ENCODE results near the gene PPP4R2. TPM values are rescaled to one million over a fixed set of nuclear protein-coding genes. Genes with fewer than 3 reads are reported as not detected.

PPP4R2 gene
- total RNA-seq, 1 experiment from 2014 or later, result 26.7 TPM

DNA sequence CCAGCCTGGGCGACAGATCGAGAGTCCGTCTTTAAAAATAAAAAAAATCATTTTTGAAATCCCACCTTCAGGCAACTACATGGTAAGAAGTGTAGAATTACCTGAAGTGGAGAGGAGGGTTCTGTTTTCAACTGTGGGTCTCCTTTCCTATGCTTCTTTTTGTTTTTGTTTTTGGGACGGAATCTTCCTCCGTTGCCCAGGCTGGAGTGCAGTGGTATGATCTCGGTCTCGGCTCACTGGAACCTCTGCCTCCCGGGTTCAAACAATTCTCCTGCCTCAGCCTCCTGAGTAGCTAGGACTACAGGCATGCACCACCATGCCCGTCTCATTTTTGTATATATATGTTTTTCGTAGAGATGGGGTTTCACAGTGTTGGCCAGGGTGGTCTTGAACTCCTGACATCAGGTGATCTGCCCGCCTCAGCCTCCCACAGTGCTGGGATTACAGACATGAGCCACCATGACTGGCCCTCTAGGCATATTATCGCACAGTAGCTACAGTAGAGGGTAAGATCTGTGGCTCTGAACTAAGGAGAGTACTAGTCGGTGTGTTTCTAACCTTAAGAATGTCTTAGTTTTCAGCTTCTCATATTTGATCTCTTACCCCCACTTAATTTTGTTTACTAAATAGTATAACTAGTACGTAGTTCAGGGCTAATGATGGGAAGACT is 73.3 kb downstream of the PPP4R2 start:
- no peak for DNase-seq (ENCODE audit: low read depth)

DNA sequence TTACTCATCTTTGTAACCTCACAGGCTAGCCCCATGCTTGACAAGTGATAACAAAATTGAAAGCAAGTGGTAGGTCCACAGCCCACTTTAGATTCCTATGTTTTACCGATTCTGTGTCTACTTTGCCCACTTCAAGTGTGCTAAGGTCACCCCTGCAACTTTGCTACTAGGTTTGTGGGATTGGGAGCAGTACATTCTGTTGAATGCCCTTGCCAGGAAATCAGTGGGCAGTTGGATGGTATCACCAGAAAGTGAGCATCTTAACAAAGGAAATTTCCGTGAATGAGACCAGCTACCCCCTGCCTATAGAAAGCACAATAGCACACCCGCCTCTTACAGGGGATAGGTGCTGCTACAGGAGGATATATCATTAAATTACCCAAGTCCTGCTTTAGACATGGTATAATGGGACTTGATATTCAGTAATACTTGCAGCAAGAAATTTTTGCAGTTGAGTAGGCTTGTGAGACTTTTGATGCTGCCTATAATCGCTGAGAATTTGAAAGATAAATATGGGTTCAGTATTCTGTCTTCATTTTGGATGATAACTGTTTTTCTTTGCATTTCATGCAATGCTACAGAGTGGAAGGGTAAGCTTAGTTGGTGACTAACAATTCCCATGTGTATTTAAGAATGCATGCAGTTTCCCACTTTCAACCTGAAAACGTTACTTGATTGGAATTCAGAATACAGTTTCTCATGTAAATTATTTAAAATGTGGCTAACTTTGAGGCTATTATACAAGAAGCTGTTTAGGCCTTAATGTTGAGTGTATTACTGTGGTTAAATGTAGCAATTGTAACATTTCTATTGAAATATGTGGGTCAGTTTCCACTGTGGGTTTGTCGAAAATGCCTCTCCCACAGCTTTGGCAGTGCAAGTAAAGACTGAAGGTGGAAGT is 74.3 kb downstream of the PPP4R2 start:
- peak; percentile 1 for DNase-seq (ENCODE audit: low read depth)

DNA sequence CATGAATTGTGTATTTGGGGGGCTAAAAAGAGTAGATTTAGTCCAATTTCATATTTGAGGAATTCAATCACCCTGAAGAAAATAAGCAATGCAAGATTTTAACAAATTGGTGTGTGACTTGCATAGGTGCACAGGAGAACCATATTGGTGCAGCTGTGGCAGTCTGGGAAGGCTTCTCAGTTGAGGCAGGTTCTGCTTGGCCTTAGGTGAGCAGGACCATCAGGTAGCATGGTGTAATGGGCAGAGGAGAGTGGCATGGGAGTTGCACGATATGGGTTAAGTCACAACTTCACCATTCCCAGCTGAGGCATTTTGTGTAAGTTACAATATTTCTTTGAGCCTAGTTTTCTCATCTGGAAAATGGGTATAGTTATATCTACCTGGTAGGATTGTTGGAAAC is 75.3 kb downstream of the PPP4R2 start:
- no peak for DNase-seq (ENCODE audit: low read depth)

DNA sequence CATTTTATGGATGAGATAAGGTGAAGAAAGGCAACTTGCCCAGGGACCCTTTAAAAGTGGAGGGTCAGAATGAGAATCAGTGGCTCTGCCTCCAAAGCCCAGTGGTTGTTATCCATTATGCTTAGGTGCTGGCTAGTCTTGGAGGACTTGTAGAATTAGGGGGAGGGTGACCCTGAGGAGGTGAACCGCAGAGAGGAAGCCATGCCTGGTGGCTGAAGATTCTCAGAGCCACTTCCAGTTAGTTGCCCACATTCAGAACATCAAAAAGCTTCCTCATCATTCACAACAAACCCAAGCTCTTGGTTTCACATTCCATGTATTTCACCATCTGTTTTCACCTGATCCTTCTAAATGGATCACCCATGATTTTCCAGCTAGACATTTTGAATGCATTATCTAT is 76.0 kb downstream of the PPP4R2 start:
- DNase-seq (ENCODE audit: low read depth), result peak; percentile 3

DNA sequence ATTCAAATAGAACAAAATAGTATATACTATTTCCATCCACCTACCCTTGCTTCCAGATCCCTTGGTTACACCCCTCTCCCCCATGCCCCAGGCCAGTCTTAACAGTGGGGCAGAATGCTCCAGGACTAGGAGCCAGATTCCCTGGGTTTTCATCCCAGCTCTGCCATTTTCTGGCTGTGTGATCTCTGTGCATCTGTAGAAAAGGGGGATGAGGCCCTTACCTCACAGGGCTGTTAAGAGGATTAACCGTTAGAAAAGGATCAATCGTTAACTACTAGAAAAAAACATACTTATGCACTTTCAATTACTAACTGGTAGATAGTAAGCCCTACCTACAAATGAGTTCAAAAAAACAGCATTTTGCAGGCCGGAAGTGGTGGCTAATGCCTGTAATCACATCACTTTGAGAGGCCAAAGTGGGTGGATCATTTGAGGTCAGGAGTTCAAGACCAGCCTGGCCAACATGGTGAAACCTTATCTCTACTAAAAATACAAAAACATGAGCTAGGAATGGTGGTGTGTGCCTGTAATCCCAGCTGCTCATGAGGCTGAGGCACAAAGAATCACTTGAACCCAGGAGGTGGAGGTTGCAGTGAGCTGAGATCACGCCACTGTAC is 76.6 kb downstream of the PPP4R2 start:
- peak; percentile 15 for DNase-seq (ENCODE audit: low read depth)

DNA sequence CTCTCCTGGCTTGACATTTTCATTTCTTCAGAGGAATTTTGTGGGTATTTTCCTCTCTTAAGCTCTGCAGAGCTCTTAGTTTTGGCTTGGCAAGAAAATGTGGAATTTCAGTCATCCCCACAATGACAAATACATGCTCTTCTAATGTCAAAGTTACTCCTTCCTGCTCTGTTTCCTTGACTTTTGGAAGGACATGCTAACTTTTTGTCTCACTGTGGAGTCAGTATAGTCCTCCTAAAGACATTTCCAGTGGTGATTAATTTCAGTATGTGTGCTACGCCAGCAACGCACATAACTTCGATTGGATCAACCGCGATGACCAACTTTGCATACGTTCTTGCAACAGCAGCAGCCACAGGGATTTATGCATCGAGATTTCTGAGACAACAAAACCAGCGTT is 78.2 kb downstream of the PPP4R2 start:
- DNase-seq (ENCODE audit: low read depth), result no peak

DNA sequence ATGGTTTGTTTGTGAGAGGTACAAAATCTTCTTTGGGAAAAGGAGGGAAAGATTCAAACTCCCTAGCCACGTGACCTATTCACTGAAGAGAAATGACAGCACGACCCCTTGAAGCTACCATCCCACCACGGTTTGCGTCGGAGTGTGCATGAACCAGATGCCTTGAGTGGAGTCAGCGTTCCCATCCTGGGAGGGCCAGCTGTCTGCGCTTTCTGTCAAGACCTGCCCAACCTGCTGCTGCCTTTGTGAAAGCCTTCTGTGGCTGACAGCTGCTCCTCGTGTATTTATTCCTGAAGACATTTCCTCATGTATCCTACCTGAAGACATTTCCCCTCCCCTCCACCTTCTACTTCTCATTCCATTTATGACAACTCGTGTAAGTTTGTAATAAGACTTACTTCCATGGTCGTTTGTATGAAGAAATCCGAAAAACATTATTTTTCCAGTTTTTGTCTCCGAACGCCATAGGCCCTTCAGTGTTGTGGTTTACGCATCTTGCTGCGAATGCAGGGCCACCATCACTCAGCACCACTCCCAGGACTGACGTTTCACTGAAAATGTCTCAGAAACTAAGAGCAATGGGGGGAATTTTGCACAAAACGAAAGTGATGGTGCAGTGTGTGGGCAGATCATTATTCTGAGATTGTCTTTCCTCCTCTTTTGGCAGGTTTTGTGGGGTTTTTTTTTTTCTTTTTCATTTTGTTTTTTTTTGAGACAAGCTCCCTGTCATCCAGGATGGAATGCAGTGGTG is 83.8 kb downstream of the PPP4R2 start:
- no peak for DNase-seq (ENCODE audit: low read depth)

DNA sequence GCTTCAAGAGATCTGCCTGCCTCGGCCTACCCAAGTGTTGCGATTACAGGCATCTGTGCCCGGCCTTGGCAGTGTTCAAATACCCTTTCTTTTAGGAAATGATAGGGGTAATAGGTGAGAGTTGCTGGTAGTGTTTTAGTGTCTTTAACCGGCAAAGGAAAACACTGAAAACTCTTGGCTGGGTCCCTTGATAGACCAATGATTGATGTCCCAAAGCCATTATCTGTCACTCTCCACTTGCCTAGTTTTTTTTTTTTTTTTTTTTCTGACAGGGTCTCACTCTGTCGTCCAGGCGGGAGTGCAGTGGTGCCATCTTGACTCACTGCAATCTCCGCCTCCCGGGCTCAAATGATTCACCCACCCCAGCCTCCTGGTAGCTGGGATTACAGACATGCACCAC is 84.5 kb downstream of the PPP4R2 start:
- DNase-seq (ENCODE audit: low read depth), result no peak

DNA sequence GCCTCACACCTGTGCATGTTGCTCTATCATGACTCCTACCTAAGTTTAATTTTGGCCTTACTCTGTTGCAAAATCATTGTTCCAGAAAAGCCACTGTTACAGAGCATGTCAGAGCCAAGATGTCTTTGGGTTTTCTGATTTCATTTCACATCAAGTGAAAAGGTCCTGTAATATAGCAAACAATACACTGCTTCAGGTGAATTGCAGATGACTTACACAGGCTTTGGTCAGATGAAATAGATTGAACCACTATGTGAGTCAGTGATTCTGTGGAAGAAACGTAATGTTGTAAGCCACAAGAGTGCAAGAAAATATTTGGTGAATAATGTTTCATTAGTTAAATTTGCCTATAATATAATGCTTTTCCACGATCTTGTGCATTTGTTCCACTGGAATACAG is 87.6 kb downstream of the PPP4R2 start:
- DNase-seq (ENCODE audit: low read depth), result no peak

DNA sequence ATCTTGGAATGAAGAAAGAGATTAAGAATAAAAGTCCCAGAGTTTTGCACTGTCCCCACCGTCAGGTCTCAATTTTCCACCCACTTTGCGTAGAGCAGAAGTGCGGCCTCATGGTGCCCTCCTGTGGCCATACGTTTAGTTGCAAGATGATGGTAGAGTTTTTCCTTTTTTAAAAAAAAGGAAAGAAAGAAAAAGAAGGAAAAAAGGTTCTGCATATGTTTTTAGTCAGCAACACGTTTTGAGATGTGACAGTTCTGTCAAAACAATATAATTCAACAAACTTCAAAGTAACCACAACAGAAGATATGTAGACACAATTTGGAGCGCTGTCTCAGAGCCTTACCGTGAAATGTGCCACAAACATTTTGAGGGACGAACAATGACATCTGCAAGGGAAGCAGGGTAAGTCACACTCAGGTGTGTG is 89.5 kb downstream of the PPP4R2 start:
- peak; percentile 16 for DNase-seq (ENCODE audit: low read depth)

DNA sequence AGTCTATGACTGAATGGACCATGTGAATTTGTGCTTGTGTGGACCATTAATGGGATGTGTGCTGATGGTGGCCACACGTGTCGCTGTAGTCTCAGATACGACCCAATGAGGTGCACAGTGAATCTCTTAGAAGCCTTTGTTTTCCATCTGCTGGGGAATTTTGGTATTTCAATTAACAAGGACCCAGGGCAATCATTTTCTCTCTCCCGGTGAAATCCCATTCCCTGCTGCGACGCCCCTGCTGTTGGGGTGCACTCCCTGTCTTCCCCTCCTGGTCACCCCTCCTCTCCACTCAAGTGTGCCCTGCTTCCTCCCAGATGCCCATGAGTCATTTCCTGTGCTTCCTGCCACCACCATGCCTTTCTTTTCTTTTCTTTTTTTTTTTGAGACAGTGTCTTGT is 97.5 kb downstream of the PPP4R2 start:
- peak; percentile 47 for DNase-seq (ENCODE audit: low read depth)

DNA sequence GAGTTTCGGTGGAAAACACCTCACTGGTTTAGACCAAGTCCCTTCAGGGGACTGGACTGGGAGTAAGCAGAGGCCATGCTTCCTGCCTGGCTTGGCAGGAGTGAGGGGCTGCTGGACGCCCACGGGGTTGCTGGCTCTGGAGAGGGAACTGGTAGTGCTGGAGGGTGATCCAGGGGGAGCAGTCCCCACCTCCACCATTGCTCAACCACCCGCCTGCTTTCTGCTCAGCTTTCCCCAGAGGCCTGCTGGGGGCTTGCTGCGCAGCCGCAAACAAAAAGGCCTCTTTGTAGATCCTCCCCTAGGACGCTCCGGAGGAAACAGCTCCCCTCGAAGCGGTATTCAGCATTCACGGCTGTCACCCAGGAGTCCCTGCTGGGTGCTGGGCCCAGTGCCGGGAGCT is 98.3 kb downstream of the PPP4R2 start:
- DNase-seq (ENCODE audit: low read depth), result no peak

DNA sequence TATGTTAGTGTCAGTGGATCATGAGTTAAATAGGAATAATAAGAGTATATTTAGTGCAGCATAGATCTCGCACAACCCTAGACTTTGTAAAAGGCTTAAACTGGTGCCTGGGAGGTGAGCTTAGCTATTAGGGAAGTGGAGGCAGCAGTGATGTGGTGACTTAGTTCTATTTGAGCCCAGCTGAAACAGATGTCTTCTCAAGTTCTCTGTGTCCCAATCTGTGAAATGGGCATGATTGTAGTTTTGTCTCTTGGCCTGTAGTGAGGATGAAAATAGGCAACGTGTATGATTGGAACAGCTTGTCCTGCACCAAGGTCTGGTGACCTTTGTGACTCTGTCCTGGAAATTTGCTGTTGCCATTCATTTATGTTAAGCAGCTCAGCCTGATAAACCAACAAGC is 99.6 kb downstream of the PPP4R2 start:
- DNase-seq (ENCODE audit: low read depth), result no peak

DNA sequence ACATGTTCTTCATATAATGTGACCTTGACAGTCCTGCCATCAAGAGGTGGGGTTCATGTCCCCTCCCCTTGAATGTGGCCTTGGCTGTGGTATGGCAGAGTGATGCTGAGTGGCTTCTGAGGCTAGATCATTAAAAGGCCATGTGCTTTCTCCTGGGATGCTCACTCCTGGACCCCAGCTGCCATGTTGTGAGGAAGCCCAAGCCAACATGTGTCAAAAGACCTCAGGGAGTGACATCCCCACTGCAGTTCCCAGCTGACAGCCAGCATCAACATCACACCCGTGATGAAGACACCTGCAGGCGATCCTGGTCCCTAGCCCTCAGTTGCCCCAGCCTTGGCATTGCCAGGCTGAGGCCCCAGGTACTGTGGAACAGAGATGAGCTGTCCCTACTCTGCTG is 101.4 kb downstream of the PPP4R2 start:
- no peak for DNase-seq (ENCODE audit: low read depth)

DNA sequence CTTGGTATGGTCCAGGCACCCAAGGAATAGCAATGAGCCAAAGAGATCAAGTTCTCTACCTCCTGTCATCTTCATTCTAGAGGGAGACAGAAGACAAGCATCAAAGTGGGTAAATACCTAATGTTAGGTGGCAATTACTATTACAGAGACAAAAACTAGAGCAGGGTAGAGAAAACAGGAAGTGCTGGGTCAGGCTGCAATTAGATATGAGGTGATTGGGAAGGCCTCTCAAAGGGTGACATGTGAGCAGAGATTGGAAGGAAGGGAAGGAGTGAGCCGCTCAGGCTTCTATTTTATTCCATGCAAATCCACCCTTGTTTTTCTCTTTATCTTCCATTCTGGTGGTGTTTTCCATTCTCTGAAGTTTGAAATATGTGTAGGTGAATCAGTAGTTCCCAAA is 102.3 kb downstream of the PPP4R2 start:
- no peak for DNase-seq (ENCODE audit: low read depth)

DNA sequence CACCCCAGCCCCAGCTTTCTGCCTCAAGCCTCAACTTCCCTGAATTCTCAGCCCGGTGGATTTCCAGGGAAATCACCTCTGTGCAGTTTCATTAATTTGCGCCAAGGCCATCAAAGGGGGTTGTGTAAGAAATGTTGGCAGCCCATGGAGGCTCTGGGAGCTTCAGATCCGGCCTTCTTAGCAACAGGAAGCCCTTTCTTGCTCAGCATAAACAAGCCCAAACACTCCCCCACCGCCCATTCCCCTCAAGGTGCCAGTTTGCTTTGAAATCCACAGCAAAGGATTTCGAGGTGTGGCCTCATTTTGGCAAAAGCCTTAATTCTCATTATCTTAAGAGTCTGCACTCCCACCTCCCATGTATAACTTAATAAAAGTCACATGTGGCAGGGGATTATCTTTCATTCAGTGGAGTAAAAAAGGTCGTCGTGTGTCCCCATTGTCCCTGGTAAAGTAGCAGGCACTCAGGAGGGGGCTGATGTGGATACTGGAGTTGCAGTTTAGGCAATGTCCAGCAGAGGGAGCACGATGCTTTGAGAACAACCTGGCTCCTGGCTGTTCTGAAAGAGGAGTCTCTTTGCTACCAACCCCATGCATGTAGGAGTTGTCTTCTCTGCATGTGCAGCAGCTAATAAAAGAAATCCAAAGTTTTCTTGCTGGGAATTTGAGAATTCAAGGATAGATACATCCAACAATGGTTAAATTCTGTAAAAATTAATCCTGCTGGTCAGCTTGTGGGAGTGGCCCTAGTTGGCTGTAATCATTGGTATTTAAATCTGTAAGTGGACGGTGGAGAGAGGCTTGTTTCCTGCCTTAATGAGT is 104.3 kb downstream of the PPP4R2 start:
- DNase-seq (ENCODE audit: low read depth), result peak; percentile 62

DNA sequence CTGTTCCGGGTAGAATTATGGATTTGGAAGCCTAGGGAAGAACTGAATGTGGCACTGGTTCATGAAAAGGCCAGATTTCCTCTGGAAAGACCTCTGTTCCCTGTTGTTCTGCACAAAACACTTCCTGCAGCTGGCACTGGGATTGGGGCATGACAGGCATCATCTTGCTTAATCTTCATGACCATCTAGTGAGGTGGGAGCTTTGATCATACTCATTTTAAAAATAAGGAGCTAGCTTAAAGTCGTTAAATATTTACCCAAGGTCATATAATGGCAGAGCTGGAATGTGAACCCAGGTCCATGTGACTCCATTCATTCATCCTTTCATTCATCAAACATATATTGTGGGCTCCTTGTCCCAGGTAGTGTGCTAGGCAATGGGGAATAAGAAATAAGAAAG is 105.3 kb downstream of the PPP4R2 start:
- no peak for DNase-seq (ENCODE audit: low read depth)

DNA sequence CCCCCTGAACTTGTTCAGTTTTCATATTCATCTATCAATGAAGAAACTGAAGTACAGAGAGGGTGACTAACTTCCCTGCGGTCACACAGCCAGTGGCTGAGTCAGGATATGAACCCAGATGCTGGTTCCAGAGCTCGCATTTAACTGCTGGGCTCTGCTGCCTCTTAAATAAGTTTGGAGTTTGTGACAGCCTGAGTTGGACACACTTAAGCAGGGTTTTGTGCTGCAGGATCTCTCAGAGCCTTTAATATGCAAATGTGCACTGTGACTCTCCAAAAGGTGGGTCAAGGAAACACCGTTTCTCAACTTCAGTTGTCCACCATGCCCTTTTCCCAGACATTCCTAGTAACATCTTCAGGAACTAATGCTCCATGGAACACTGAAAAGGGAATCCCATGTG is 110.6 kb downstream of the PPP4R2 start:
- DNase-seq (ENCODE audit: low read depth), result no peak

DNA sequence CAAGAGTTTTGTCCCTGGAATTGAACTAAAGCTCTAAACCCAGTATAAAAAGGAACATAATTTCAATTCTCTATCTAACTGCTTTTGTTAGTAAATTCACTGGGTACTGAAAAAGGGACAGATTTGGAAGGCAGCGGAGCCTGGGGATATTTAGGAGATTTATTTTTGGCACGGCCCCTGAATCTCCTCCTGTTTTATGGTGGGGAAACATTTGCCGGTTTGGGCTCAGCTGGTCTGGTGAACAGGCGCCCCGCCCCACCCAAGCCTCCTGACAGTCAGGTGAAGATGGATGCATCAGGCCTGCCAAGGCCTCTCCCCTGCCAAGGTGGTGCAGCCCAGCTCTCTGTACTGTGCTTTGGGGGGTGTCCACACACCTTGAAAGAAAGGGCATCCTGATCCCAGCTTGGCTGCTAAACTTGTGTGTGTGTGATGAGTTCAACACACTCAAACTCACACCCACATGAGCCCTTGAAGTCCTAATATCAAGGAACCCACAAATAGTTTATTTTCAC is 111.1 kb downstream of the PPP4R2 start:
- no peak for DNase-seq (ENCODE audit: low read depth)

DNA sequence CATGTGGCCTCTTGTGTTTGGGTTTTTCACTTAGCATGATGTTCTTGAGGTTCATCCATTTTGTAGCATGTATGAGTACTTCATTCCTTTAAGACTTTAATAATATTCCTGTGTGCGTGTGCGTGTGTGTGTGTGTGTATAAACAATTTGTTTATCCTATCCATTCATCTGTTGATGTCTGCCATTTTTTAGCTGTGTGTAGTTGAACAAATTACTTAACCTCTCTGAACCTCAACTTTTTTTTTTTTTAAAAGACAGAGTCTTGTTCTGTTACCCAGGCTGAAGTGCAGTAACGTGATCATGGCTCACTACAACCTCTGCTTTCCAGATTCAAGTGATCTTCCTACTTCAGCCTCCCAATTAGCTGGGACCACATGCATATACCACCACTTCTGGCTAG is 112.1 kb downstream of the PPP4R2 start:
- DNase-seq (ENCODE audit: low read depth), result no peak

DNA sequence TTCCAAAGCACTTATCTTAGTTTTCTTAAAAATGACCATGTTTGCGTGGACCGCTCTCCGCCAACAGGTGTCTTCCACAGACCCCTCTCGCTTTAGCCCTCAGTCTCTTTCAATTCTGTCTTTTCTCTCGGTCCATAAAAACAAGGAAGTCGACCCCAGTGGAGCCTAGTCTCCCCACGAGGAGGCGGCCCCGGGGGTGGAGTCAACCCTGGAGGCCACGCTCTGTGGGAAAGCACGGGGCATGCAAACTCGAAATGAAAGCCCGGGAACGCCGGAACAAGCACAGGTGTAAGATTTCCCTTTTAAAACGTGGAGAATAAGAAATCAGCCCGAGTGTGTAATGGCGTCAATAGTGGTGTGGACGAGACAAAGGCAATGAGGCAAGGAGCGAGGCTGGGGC is 113.9 kb downstream of the PPP4R2 start:
- no peak for DNase-seq (ENCODE audit: low read depth)
